GM19455 (cell line): ENCODE measurements around the gene GPR132.

ENCODE experiments used
- ATAC-seq: cut with Tn5 transposase; IDR thresholded peaks from one replicate; pipeline ENCODE4 v1.9.1; 2021; ENCODE audit not compliant: unreplicated experiment

The GPR132 gene

DNA sequence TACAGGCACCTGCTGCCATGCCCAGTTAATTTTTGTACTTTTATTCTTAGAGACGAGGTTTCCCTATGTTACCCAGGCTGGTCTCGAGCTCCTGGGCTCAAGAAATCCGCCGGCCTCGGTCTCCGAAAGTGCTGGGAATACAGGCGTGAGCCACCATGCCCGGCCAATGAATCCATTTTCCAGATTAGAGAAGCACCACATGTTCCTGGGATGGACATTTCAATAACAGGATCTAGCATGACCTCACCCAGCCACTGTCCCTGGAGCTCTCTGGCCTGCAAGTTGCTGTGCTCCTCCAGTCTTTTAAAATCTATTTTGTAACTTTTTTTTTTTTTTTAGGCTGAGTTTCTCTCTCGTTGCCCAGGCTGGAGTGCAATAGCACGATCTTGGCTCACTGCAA, 2.2 kb downstream of the GPR132 start:
- no peak for ATAC-seq

DNA sequence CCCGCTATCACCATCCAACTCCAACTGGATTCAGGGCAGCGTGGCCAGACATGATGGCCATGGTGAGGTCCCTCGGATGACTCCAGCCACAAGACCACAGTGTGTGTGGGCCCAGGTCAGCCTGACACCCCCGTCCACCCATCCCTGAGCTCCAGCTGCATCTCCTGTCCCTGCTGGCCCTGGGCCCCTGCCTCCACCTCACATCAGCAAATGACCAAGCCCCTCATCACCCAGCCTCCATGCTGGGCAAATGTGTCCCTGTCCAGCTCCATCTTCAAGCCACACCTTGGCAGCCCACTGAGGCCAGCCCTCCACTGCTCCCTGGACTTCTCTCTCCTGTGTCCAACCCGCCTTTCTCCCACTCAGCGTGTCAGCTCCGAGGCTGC, 3.2 kb downstream of the GPR132 start:
- ATAC-seq: no peak

DNA sequence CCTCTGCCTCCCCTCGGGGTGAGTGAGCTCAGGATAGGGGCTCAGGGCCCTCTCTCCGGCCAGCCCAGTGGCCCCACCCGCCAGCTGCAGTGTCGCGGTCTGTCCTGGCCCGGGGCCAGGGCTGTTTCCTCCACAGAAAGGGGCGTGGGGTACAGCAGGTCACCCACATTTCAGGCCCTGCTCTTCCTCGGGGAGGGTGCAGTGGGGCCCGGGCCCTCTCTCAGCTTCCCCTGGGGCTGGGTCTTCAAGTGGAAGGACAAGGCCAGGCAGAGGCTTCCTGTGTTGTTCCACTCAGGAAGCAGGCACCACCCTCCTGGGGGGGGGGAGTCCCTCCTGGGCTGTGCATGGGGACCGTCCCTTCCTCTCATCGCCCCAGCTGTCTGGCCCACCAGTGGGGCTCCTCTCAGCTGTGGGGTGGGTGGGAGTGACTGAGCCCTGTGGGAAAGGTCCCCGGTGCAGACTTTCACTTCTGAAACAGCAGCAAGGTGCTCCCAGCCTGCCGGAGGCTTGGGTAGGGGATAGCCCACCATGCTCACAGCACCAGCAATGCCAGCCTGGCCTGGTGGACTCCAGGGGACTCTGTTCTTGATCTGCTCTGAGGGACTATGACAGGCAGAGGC, 3.7 kb downstream of the GPR132 start:
- no peak for ATAC-seq

- no peak for ATAC-seq
Observed at GRCh38 chr14:105060751-105061427, 4.3 kb downstream of the GPR132 start.

DNA sequence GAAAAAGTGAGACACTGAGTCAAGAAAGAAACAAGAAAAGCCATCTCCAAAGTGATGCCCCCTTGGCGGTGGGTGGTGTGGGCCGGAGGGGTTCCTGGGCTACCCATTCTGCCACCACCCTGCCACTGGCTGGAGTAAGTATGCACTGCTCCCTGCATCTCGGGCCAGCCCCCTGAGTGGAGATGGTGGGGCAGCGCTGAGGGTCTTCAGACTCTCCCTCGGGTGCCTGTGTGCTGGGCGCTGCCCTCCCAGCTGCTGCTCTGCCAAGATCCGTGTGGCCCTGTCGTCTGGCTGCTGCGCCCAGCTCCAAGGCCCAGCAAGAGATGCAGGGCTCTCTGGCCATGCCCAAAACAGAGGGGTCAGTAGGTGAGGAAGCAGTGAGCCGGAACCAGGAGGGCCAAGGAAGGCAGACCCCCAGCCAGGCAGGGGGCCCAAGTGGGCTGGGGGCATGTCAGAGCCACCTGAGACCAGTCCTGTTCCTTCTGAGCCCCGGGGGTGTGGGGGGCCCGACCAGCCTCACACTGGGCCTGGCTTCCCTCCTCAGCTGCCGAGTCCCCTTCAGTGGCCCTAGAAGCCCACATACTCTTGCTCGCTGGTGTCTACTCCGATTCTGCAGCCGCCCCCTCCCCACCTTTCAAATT, 5.2 kb downstream of the GPR132 start:
- ATAC-seq: no peak

GRCh38 chr14:105059035-105059924, 6.0 kb downstream of the GPR132 start:
- ATAC-seq: no peak

- no peak for ATAC-seq
Observed at GRCh38 chr14:105058521-105059034, 6.7 kb downstream of the GPR132 start.

GRCh38 chr14:105056303-105056831, 8.9 kb downstream of the GPR132 start:
- ATAC-seq: no peak

GRCh38 chr14:105055736-105056302, 9.4 kb downstream of the GPR132 start:
- ATAC-seq: no peak

GRCh38 chr14:105055334-105055733, 9.9 kb downstream of the GPR132 start:
- no peak for ATAC-seq

DNA sequence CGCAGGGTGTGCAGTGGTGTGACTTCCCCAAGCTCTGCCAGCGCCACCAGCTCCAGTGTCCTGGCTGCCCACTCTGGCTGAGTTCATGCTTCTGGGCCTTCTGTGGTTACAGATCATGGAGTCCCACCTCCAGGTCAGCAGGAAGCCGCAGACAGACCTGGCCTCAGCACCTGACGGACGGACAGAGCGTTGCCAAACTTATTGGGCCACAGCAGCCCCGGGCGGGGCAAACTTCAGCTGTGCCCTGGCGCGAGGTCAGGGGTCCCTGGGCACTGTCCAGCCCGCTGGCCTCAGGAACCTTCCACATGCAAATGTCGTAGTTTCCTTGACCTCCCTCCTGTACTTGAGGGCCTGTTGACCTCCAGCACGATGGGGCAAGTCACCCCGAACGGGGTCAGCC, 11.2 kb downstream of the GPR132 start:
- no peak for ATAC-seq

- ATAC-seq: no peak
Observed at GRCh38 chr14:105053421-105053820, 11.8 kb downstream of the GPR132 start.

- no peak for ATAC-seq
Observed at GRCh38 chr14:105052110-105052458, 13.1 kb downstream of the GPR132 start.

GRCh38 chr14:105051182-105052109, 13.8 kb downstream of the GPR132 start:
- no peak for ATAC-seq

DNA sequence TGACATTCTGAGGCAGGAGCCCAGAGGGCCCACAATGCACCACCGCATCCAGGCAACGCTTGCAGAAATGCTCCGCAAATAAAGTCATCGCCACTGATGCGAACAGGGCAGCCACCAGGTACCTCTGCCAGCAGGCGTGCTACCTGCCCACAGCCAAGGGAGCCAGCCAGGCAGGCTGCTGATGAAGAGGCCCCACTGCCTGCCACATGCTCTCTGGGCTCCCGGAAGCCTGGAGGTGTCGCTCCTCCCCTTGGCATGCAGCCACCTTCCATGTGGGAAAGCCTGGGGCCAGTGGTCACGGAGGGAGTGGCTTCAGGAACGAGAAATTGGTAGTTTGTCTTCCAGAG, 14.7 kb downstream of the GPR132 start:
- ATAC-seq: no peak

DNA sequence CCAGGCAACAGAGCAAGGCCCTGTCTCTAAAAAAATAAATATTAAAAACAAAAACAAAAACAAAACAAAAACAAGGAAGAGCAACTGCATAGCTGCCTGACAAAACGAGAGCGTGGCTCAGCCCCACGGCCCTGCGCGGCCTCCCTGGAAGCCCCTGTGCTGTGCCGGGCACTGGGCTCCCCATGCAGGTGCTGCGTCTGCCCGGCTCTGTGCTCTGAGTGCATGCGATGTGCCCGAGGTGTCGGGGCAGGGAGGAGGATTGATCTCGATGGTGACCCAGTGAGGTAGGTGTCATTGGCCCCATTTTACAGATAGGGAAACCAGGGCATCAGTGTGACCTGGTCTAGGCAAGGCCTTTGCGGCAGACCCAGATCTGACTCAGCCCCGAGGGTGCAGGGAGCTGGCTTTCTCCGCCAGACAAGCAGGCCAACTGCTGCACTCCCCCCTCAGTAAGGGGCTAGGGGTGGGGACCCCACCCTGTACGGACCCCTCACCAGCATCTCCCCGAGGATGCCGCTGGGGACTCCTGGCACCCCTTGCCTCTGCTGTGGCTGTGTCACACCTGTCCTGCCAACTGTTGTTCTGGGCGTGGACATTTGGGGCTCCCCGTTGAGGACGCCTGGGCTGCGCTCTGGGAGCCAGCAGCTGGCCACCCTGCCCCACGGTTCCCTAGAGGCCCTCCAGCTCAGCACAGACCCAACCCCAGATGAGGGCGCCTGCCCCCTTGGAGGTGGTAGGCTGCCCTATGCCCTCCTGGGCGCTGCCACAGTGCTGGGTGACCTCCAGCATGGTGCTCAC, 15.3 kb downstream of the GPR132 start:
- no peak for ATAC-seq

GRCh38 chr14:105047283-105048016, 17.8 kb downstream of the GPR132 start:
- no peak for ATAC-seq

- ATAC-seq: no peak
Observed at GRCh38 chr14:105046891-105047282, 18.3 kb downstream of the GPR132 start.
